K562 (cell line): Measurements from ENCODE around the gene AGMO. TPM values are rescaled to one million over a fixed set of nuclear protein-coding genes. Genes with fewer than 3 reads are reported as not detected.

ENCODE experiments used
- ATAC-seq: fragments of 200-7000 bp; cut with Tn5 transposase; 3 replicates; pipeline ENCODE4 v1.9.1; 2020; ENCODE audit warnings: moderate library complexity
- BruUV-seq: library from RNA; stranded (reverse); fragments of 400-500 nt; replicated peaks from 2 replicates; lab custom pipeline; 2021; lab: Mats Ljungman, UMichigan
- CTCF ChIA-PET: fragments of 300-600 bp; formaldehyde crosslinking; extraction: SDS; loops from one replicate; lab custom pipeline; 2021; ENCODE audit warnings: low intra/inter-chr PET ratio; lab: Yijun Ruan, JAX
- POLR2A ChIA-PET: fragments of 300-600, 350-650 bp; sonication (Branson Sonifier 250); formaldehyde crosslinking; extraction: SDS; loops from one replicate; lab custom pipeline; 2021; ENCODE audit warnings: antibody characterized with exemption, inconsistent platforms; lab: Yijun Ruan, JAX
- DNase-seq, 4 experiments: peaks; one replicate each; pipeline versions ENCODE4 v3.0.0 to v3.0.0-alpha.2; 2011 to 2018; ENCODE audit warnings: low spot score in 3 of 4, mixed read lengths in 3 of 4; ENCODE audit errors: extremely low read depth in 1 of 4
- FAIRE-seq: peaks from 2 replicates; lab custom pipeline; 2011; peaks lifted over from hg19 to GRCh38; lab: Jason Lieb, UNC
- H2AFZ ChIP-seq: 2 replicates; pipeline ENCODE4 v1.6.0; 2011; ENCODE audit warnings: low read depth, low read length, control low read depth, inconsistent platforms
- H3K27ac ChIP-seq: fragments of 200-600 bp; 3 replicates; pipeline ENCODE4 v1.8.0; 2011; ENCODE audit warnings: low read depth, mild to moderate bottlenecking, control low read depth, inconsistent platforms, low read length, moderate library complexity, mixed read lengths; ENCODE audit errors: extremely low read depth
- H3K27me3 ChIP-seq, 2 experiments: fragments of 300-600 bp in 1 of 2; 2 replicates in 1 of 2; 3 replicates in 1 of 2; pipeline versions ENCODE4 v1.6.0 to v1.8.0; 2011; ENCODE audit warnings: inconsistent platforms in 2 of 2, low read length in 2 of 2, mild to moderate bottlenecking in 1 of 2, mixed read lengths in 1 of 2, moderate library complexity in 1 of 2; ENCODE audit not compliant: control insufficient read depth in 2 of 2, insufficient read depth in 2 of 2
- H3K36me3 ChIP-seq: fragments of 300-600 bp; 3 replicates; pipeline ENCODE4 v1.8.0; 2011; ENCODE audit warnings: mild to moderate bottlenecking, low read length, inconsistent platforms; ENCODE audit not compliant: control insufficient read depth, insufficient read depth
- H3K4me1 ChIP-seq, 2 experiments: fragments of 200-600 bp in 1 of 2; replicated peaks in 1 of 2; 2 replicates in 1 of 2; 3 replicates in 1 of 2; pipeline versions ENCODE4 v1.5.1 to v1.8.0; 2011; ENCODE audit warnings: inconsistent platforms in 2 of 2, low read length in 2 of 2, mild to moderate bottlenecking in 1 of 2, mixed read lengths in 1 of 2, moderate library complexity in 1 of 2; ENCODE audit not compliant: control insufficient read depth in 2 of 2, insufficient read depth in 2 of 2
- H3K4me2 ChIP-seq: 2 replicates; pipeline ENCODE4 v1.6.1; 2011; ENCODE audit warnings: low read length, control low read depth, inconsistent platforms, mixed read lengths; ENCODE audit not compliant: insufficient read depth
- H3K4me3 ChIP-seq: fragments of 200-600 bp; sonication (generic), shearing (Covaris generic); 2 replicates; pipeline ENCODE4 v1.5.1; 2016; ENCODE audit warnings: control low read depth, inconsistent platforms
- H3K79me2 ChIP-seq: fragments of 200-600 bp; 3 replicates; pipeline ENCODE4 v1.8.0; 2011; ENCODE audit warnings: low read length, inconsistent platforms; ENCODE audit not compliant: control insufficient read depth, insufficient read depth
- H3K9ac ChIP-seq, 2 experiments: 2 replicates each; pipeline versions ENCODE4 v1.6.0 to v1.6.1; 2011; ENCODE audit warnings: low read depth in 2 of 2, low read length in 2 of 2, control low read depth in 1 of 2, inconsistent platforms in 1 of 2, mild to moderate bottlenecking in 1 of 2, mixed read lengths in 1 of 2; ENCODE audit not compliant: insufficient read depth in 1 of 2
- H3K9me1 ChIP-seq: one replicate; pipeline ENCODE4 v1.6.0; 2011; ENCODE audit warnings: inconsistent platforms, mild to moderate bottlenecking, low read length, moderate library complexity; ENCODE audit not compliant: control insufficient read depth, insufficient read depth
- H3K9me3 ChIP-seq: replicated peaks from 2 replicates; pipeline ENCODE4 v1.5.1; 2011; ENCODE audit warnings: low read depth, low read length, inconsistent platforms; ENCODE audit not compliant: control insufficient read depth, insufficient read depth
- H4K20me1 ChIP-seq: replicated peaks from 2 replicates; pipeline ENCODE4 v1.6.1; 2011; ENCODE audit warnings: low read length, inconsistent platforms, mixed read lengths; ENCODE audit not compliant: control insufficient read depth, insufficient read depth
- MBD1 ChIP-seq: fragments of 250-450 bp; sonication (Bioruptor Pico); IDR thresholded peaks from 2 replicates; pipeline ENCODE4 v1.8.0; 2022; ENCODE audit warnings: inconsistent platforms
- MECOM ChIP-seq: fragments of 250-450 bp; sonication (Bioruptor Pico); IDR thresholded peaks from 2 replicates; pipeline ENCODE4 v1.8.0; 2022; ENCODE audit warnings: inconsistent platforms
- RFX1 ChIP-seq: fragments of 450-650 bp; IDR thresholded peaks from 2 replicates; pipeline ENCODE4 v1.6.1; 2016; ENCODE audit warnings: mild to moderate bottlenecking, moderate library complexity
- RNF219 ChIP-seq: fragments of 250-450 bp; sonication (Bioruptor Pico); IDR thresholded peaks from 2 replicates; pipeline ENCODE4 v1.5.0; 2022; ENCODE audit warnings: mild to moderate bottlenecking
- TARDBP ChIP-seq: fragments of 450-650 bp; IDR thresholded peaks from 2 replicates; pipeline ENCODE4 v1.6.1; 2016
- ZC3H4 ChIP-seq: sonication (generic); formaldehyde crosslinking; IDR thresholded peaks from 2 replicates; pipeline ENCODE4 v1.9.0; 2021; ENCODE audit warnings: missing genetic modification reagents, borderline replicate concordance
- ZNF12 ChIP-seq: sonication (generic); formaldehyde crosslinking; IDR thresholded peaks from 2 replicates; pipeline ENCODE4 v1.4.0; 2020; ENCODE audit warnings: mild to moderate bottlenecking, missing genetic modification reagents
- ZNF79 ChIP-seq: fragments of 250-450 bp; sonication (Bioruptor Pico); IDR thresholded peaks from 2 replicates; pipeline ENCODE4 v1.4.0; 2020; ENCODE audit warnings: low read depth, mild to moderate bottlenecking, moderate library complexity
- WGBS: fragments of 100-300 bp; shearing (Covaris generic); methylation state at CpG from one replicate; pipeline ENCODE4 v1.1.6; 2016; ENCODE audit warnings: low coverage, mixed read lengths; ENCODE audit not compliant: insufficient coverage; ENCODE audit errors: missing lambda C conversion rate; 5-methylcytosine and 5-hydroxymethylcytosine counted together
- in situ Hi-C: fragments of 300-500 bp; cut with MboI; formaldehyde crosslinking; loops from 4 replicates; pipeline ENCODE4 v1.15.0; 2018; ENCODE audit warnings: inconsistent platforms, mixed read lengths
- intact Hi-C: fragments of 100-400 bp; cut with micrococcal nuclease; formaldehyde crosslinking; loops from 2 replicates; pipeline ENCODE4 v1.14.2; 2022
- polyA plus RNA-seq, 8 experiments: library from polyadenylated mRNA; depleted of rRNA in 4 of 8; stranded (reverse) in 5 of 8; unstranded in 3 of 8; fragments of >200 nt; fragmentation: Nextera tagmentation in 2 of 8; fragmentation: Illumina TruSeq in 1 of 8; extraction: Ambion mirVana in 2 of 8; extraction: Trizol in 1 of 8; gene quantifications; 2 replicates each; pipeline versions ENCODE4 v1.2.1 to v1.2.3, GENCODE V29; 2011 to 2014; ENCODE audit warnings: inconsistent platforms in 1 of 8, missing spikeins in 1 of 8
- total RNA-seq, 7 experiments: library from RNA; depleted of rRNA in 6 of 7; stranded (reverse); fragments of >200 nt in 6 of 7; fragmentation: Illumina TruSeq in 2 of 7; extraction: Trizol in 2 of 7; gene quantifications; 2 replicates each; pipeline versions ENCODE4 v1.2.1 to v1.2.3, GENCODE V29; 2011 to 2021; ENCODE audit warnings: low replicate concordance in 1 of 7
- TF ChIP-seq, protein P1 (sequence below): fragments of 200-800 bp; sonication (Bioruptor generic); IDR thresholded peaks from 2 replicates; pipeline ENCODE4 v1.6.1; 2016; ENCODE audit warnings: missing genetic modification characterization, missing compliant biosample characterization
- TF ChIP-seq, protein P2 (sequence below), 2 experiments: fragments of 150-350 bp in 1 of 2; IDR thresholded peaks; 2 replicates each; pipeline ENCODE4 v1.6.1; 2012 to 2016; ENCODE audit warnings: low read depth in 2 of 2, low read length in 2 of 2, mild to moderate bottlenecking in 1 of 2, moderate library complexity in 1 of 2

AGMO gene
- total and polyA plus RNA-seq, 9 of the 15 experiments (the other 6 are each of a cell fraction or from before 2014, with no cell fraction given), result 0.30 to 1.4 (median 0.69) TPM; not detected in 1

- ChIA-PET CTCF (no interaction called here), POLR2A (no interaction called here)
- no peaks in the 10 kb centered on the region for H3K4me1 ChIP-seq
- H3K79me2 ChIP-seq, result no peaks in the 10 kb centered on the region
- H4K20me1 ChIP-seq, result no peaks in the 10 kb centered on the region
- DNase-seq, result no peak
- no peak overlapping the region for H2AFZ ChIP-seq
- H3K27ac ChIP-seq, result no peak overlapping the region
- intact Hi-C loops (no loop called here), in situ Hi-C loops (no loop called here)
- ATAC-seq, result no peak
- no peaks in the 10 kb centered on the region; the same call in 1 of the 2 replicates for H3K9me3 ChIP-seq
- no peaks in the 10 kb centered on the region for H3K9me1 ChIP-seq
- no peak overlapping the region for H3K4me3 ChIP-seq
- H3K36me3 ChIP-seq, result no peaks in the 10 kb centered on the region
- no peak for FAIRE-seq
- no peak overlapping the region for H3K9ac ChIP-seq
- no peaks in the 10 kb centered on the region for H3K27me3 ChIP-seq
- WGBS, result 3% methylated on average over 2 of the region's 2 CpGs
- no peak overlapping the region for H3K4me2 ChIP-seq
- no TSS peak for BruUV-seq
- TF ChIP-seq ZC3H4 (CRISPR knock-in tag) (no peak), RNF219 (no peak), RFX1 (no peak), ZNF79 (CRISPR knock-in tag) (no peak), TARDBP (no peak), MECOM (CRISPR knock-in tag) (no peak), ZNF12 (CRISPR knock-in tag) (no peak), MBD1 (CRISPR knock-in tag) (no peak)
- TF ChIP-seq, protein P1, sequence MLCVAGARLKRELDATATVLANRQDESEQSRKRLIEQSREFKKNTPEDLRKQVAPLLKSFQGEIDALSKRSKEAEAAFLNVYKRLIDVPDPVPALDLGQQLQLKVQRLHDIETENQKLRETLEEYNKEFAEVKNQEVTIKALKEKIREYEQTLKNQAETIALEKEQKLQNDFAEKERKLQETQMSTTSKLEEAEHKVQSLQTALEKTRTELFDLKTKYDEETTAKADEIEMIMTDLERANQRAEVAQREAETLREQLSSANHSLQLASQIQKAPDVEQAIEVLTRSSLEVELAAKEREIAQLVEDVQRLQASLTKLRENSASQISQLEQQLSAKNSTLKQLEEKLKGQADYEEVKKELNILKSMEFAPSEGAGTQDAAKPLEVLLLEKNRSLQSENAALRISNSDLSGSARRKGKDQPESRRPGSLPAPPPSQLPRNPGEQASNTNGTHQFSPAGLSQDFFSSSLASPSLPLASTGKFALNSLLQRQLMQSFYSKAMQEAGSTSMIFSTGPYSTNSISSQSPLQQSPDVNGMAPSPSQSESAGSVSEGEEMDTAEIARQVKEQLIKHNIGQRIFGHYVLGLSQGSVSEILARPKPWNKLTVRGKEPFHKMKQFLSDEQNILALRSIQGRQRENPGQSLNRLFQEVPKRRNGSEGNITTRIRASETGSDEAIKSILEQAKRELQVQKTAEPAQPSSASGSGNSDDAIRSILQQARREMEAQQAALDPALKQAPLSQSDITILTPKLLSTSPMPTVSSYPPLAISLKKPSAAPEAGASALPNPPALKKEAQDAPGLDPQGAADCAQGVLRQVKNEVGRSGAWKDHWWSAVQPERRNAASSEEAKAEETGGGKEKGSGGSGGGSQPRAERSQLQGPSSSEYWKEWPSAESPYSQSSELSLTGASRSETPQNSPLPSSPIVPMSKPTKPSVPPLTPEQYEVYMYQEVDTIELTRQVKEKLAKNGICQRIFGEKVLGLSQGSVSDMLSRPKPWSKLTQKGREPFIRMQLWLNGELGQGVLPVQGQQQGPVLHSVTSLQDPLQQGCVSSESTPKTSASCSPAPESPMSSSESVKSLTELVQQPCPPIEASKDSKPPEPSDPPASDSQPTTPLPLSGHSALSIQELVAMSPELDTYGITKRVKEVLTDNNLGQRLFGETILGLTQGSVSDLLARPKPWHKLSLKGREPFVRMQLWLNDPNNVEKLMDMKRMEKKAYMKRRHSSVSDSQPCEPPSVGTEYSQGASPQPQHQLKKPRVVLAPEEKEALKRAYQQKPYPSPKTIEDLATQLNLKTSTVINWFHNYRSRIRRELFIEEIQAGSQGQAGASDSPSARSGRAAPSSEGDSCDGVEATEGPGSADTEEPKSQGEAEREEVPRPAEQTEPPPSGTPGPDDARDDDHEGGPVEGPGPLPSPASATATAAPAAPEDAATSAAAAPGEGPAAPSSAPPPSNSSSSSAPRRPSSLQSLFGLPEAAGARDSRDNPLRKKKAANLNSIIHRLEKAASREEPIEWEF, result no peak
- TF ChIP-seq, protein P2, sequence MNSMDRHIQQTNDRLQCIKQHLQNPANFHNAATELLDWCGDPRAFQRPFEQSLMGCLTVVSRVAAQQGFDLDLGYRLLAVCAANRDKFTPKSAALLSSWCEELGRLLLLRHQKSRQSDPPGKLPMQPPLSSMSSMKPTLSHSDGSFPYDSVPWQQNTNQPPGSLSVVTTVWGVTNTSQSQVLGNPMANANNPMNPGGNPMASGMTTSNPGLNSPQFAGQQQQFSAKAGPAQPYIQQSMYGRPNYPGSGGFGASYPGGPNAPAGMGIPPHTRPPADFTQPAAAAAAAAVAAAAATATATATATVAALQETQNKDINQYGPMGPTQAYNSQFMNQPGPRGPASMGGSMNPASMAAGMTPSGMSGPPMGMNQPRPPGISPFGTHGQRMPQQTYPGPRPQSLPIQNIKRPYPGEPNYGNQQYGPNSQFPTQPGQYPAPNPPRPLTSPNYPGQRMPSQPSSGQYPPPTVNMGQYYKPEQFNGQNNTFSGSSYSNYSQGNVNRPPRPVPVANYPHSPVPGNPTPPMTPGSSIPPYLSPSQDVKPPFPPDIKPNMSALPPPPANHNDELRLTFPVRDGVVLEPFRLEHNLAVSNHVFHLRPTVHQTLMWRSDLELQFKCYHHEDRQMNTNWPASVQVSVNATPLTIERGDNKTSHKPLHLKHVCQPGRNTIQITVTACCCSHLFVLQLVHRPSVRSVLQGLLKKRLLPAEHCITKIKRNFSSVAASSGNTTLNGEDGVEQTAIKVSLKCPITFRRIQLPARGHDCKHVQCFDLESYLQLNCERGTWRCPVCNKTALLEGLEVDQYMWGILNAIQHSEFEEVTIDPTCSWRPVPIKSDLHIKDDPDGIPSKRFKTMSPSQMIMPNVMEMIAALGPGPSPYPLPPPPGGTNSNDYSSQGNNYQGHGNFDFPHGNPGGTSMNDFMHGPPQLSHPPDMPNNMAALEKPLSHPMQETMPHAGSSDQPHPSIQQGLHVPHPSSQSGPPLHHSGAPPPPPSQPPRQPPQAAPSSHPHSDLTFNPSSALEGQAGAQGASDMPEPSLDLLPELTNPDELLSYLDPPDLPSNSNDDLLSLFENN (IDR thresholded peaks at IDR 0.05; ENCODE audit: low read depth in 2 of 2, low read length in 2 of 2), result no peak
Measured at GRCh38 chr7:15204421-15204820, 357.4 kb downstream of the AGMO start.
